B cell (primary cell): ENCODE data around the gene NEK11. TPM values are rescaled to one million over a fixed set of nuclear protein-coding genes. Genes with fewer than 3 reads are reported as not detected.

Source experiments
- ATAC-seq: fragments of 200-7000 bp; cut with Tn5 transposase; one replicate; pipeline ENCODE4 v1.10.0; 2021; ENCODE audit warnings: low read depth, mild to moderate bottlenecking, moderate number of reproducible peaks, moderate library complexity
- CTCF ChIA-PET: fragments of 350-600 bp; sonication (Branson Sonifier 250); formaldehyde crosslinking; loops from one replicate; lab custom pipeline; 2021; ENCODE audit warnings: antibody characterized with exemption, inconsistent platforms; lab: Charles Lee
- POLR2A ChIA-PET: fragments of 350-600 bp; sonication (Branson Sonifier 250); formaldehyde crosslinking; loops from one replicate; lab custom pipeline; 2021; ENCODE audit warnings: antibody characterized with exemption; lab: Charles Lee
- DNase-seq: peaks from one replicate; pipeline ENCODE4 v3.0.0; 2013
- H2AFZ ChIP-seq: 2 replicates; pipeline ENCODE4 v1.6.1; 2012; ENCODE audit warnings: mild to moderate bottlenecking, low read depth, low read length; ENCODE audit not compliant: insufficient read depth, poor library complexity, severe bottlenecking
- H3K27ac ChIP-seq, 2 donors: 1 replicate in 1 of 2; 2 replicates in 1 of 2; pipeline ENCODE4 v1.5.1; 2012 to 2013; ENCODE audit warnings: low read length in 2 of 2, mild to moderate bottlenecking in 2 of 2, moderate library complexity in 1 of 2
- H3K27me3 ChIP-seq, 4 experiments: fragments of 200-600 bp in 1 of 4; sonication (generic) in 1 of 4; replicated peaks in 1 of 4; 1 replicate in 2 of 4; 2 replicates in 2 of 4; pipeline versions ENCODE4 v1.6.1 to v1.7.0; 2013 to 2016; ENCODE audit warnings: low read length in 3 of 4, mild to moderate bottlenecking in 2 of 4, mixed read lengths in 1 of 4, moderate library complexity in 1 of 4; ENCODE audit not compliant: insufficient read depth in 4 of 4, control insufficient read depth in 3 of 4; ENCODE audit errors: control extremely low read depth in 1 of 4
- H3K36me3 ChIP-seq, 2 experiments: replicated peaks in 1 of 2; 1 replicate in 1 of 2; 2 replicates in 1 of 2; pipeline versions ENCODE4 v1.6.1 to v1.7.1; 2013; ENCODE audit warnings: low read length in 1 of 2; ENCODE audit not compliant: insufficient read depth in 2 of 2, control insufficient read depth in 1 of 2; ENCODE audit errors: control extremely low read depth in 1 of 2, extremely low read depth in 1 of 2
- H3K4me1 ChIP-seq, 2 donors: fragments of 200-600 bp in 1 of 2; sonication (generic) in 1 of 2; 1 replicate in 1 of 2; 2 replicates in 1 of 2; pipeline versions ENCODE4 v1.5.1 to v1.6.1; 2013 to 2017; ENCODE audit warnings: low read length in 2 of 2; ENCODE audit not compliant: control insufficient read depth in 2 of 2, insufficient read depth in 2 of 2
- H3K4me2 ChIP-seq: replicated peaks from 2 replicates; pipeline ENCODE3; 2012; ENCODE audit warnings: mild to moderate bottlenecking, low read depth, low read length; ENCODE audit not compliant: poor library complexity, severe bottlenecking
- H3K4me3 ChIP-seq, 5 experiments: fragments of 200-600 bp in 1 of 5; sonication (generic) in 1 of 5; 1 replicate in 3 of 5; 2 replicates in 2 of 5; pipeline versions ENCODE4 v1.5.1 to v1.7.0; 2011 to 2016; ENCODE audit warnings: low read length in 4 of 5, mild to moderate bottlenecking in 4 of 5, low read depth in 2 of 5, control low read depth in 1 of 5, moderate library complexity in 1 of 5; ENCODE audit not compliant: insufficient read depth in 1 of 5; ENCODE audit errors: control extremely low read depth in 1 of 5, extremely low read depth in 1 of 5
- H3K79me2 ChIP-seq: fragments of 200-600 bp; sonication (generic); one replicate; pipeline ENCODE4 v1.6.0; 2016; ENCODE audit warnings: low read length; ENCODE audit not compliant: control insufficient read depth, insufficient read depth
- H3K9ac ChIP-seq: fragments of 200-600 bp; sonication (generic); 2 replicates; pipeline ENCODE4 v1.6.1; 2017; ENCODE audit warnings: mild to moderate bottlenecking, low read length, moderate library complexity
- H3K9me3 ChIP-seq, 3 donors: one replicate each; pipeline versions ENCODE4 v1.6.1 to v1.7.1; 2013; ENCODE audit warnings: low read length in 2 of 3; ENCODE audit not compliant: control insufficient read depth in 2 of 3, insufficient read depth in 1 of 3; ENCODE audit errors: control extremely low read depth in 1 of 3
- H4K20me1 ChIP-seq: 2 replicates; pipeline ENCODE4 v1.6.0; 2012; ENCODE audit warnings: mild to moderate bottlenecking, low read length; ENCODE audit not compliant: insufficient read depth, control insufficient read depth, poor library complexity, severe bottlenecking
- H3K27ac Mint-ChIP-seq: one replicate; pipeline ENCODE4 v1.8.0; 2021; ENCODE audit warnings: mixed read lengths
- H3K27me3 Mint-ChIP-seq: one replicate; pipeline ENCODE4 v1.8.0; 2021; ENCODE audit warnings: mixed read lengths
- H3K4me1 Mint-ChIP-seq: one replicate; pipeline ENCODE4 v1.8.0; 2021; ENCODE audit warnings: mixed read lengths
- H3K4me3 Mint-ChIP-seq: one replicate; pipeline ENCODE4 v1.8.0; 2021; ENCODE audit warnings: mixed read lengths
- H3K9me3 Mint-ChIP-seq: one replicate; pipeline ENCODE4 v1.8.0; 2022; ENCODE audit warnings: mixed read lengths; ENCODE audit not compliant: insufficient read depth
- EZH2 ChIP-seq: IDR thresholded peaks from 2 replicates; pipeline ENCODE4 v1.6.1; 2012; ENCODE audit warnings: borderline replicate concordance, low read depth, mild to moderate bottlenecking, moderate library complexity, low read length; ENCODE audit not compliant: insufficient read depth, poor library complexity, severe bottlenecking
- WGBS: methylation state at CpG from one replicate; pipeline ENCODE4 v1.1.5; 2013; ENCODE audit warnings: missing lambda C conversion rate; ENCODE audit not compliant: insufficient coverage; 5-methylcytosine and 5-hydroxymethylcytosine counted together
- intact Hi-C: fragments of 100-400 bp; cut with micrococcal nuclease; formaldehyde crosslinking; loops from one replicate; pipeline ENCODE4 v1.10.0; 2022
- polyA plus RNA-seq: library from polyadenylated mRNA; depleted of rRNA; stranded (reverse); fragments of >200 nt; gene quantifications from 2 replicates; pipeline ENCODE4 v1.2.3, GENCODE V29; 2012
- total RNA-seq, 2 donors: library from RNA; stranded (reverse); fragments of 120-200 nt in 1 of 2; gene quantifications; 1 replicate in 1 of 2; 2 replicates in 1 of 2; pipeline versions ENCODE4 v1.2.3 to v1.2.4, GENCODE V29; 2013 to 2022
- TF ChIP-seq, protein P1 (sequence below): fragments of 200-600 bp; IDR thresholded peaks from one replicate; pipeline ENCODE4 v1.8.0; 2022; ENCODE audit warnings: antibody characterized with exemption, mild to moderate bottlenecking

The NEK11 gene
- total and polyA plus RNA-seq, 2 donors (not counting 1 experiment from before 2014, with no cell fraction given), result 1.00 to 7.7 TPM

DNA sequence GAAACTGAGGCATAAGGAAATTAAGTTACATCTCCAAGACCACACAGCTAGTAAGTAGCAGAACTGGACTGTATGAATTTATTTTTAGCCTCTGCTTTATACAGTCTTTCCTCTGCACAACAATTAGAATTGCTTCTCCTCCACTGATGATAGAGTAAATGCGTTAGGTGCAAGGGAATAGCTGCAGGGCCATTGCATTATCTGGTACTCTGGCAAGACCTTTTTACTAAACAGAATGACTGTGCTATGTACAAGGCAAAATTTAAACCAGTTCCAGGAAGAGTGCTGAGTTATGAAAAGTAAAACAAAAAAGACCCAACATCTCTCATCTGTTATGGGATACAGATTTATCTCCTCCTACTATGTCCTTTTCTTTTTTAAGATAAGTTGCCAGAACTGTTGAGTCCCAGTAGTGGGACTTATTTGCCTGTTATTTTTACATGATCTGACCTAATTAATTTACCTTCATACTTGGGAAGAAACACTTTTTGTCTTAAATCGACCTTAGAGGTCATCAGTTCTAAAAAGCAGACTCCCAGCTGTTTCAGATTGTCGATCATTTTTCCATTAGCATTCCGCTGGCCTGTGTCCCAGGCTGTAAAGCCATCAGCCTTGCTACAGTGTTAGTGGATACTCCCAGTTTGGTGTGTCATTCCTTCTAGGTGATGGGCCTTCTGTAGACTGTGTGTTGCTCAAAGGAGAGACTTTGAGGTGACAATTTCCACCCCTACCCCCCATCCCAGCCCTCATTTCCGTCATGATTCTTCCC is 207.4 kb downstream of the NEK11 start:
- H3K9ac ChIP-seq, result no peak overlapping the region
- H3K79me2 ChIP-seq, result no peaks in the 10 kb centered on the region
- H2AFZ ChIP-seq, result no peak overlapping the region
- H3K4me2 ChIP-seq, result no peak overlapping the region
- no peak for TF ChIP-seq EZH2
- TF ChIP-seq, protein P1, sequence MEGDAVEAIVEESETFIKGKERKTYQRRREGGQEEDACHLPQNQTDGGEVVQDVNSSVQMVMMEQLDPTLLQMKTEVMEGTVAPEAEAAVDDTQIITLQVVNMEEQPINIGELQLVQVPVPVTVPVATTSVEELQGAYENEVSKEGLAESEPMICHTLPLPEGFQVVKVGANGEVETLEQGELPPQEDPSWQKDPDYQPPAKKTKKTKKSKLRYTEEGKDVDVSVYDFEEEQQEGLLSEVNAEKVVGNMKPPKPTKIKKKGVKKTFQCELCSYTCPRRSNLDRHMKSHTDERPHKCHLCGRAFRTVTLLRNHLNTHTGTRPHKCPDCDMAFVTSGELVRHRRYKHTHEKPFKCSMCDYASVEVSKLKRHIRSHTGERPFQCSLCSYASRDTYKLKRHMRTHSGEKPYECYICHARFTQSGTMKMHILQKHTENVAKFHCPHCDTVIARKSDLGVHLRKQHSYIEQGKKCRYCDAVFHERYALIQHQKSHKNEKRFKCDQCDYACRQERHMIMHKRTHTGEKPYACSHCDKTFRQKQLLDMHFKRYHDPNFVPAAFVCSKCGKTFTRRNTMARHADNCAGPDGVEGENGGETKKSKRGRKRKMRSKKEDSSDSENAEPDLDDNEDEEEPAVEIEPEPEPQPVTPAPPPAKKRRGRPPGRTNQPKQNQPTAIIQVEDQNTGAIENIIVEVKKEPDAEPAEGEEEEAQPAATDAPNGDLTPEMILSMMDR, result no peak
- no peaks in the 10 kb centered on the region for H3K9me3 ChIP-seq
- ChIA-PET CTCF (no interaction called here), POLR2A (no interaction called here)
- no peaks in the 10 kb centered on the region for H3K4me1 Mint-ChIP-seq
- no peak overlapping the region for H3K27ac Mint-ChIP-seq
- no peak overlapping the region for H3K4me3 ChIP-seq
- no peaks in the 10 kb centered on the region for H3K4me1 ChIP-seq
- WGBS, result 100% methylated on average over 1 of the region's 5 CpGs
- H3K4me3 Mint-ChIP-seq, result no peak overlapping the region
- H4K20me1 ChIP-seq, result no peaks in the 10 kb centered on the region
- no peaks in the 10 kb centered on the region for H3K36me3 ChIP-seq
- H3K9me3 Mint-ChIP-seq, result no peaks in the 10 kb centered on the region
- no peak for DNase-seq
- H3K27me3 ChIP-seq, result no peaks in the 10 kb centered on the region
- intact Hi-C loops, result loop anchor here (5.0 kb wide), 1 partner anchor 1108 kb away; no protein-coding TSS in a partner anchor
- no peak for ATAC-seq
- H3K27me3 Mint-ChIP-seq, result no peaks in the 10 kb centered on the region
- no peak overlapping the region for H3K27ac ChIP-seq

DNA sequence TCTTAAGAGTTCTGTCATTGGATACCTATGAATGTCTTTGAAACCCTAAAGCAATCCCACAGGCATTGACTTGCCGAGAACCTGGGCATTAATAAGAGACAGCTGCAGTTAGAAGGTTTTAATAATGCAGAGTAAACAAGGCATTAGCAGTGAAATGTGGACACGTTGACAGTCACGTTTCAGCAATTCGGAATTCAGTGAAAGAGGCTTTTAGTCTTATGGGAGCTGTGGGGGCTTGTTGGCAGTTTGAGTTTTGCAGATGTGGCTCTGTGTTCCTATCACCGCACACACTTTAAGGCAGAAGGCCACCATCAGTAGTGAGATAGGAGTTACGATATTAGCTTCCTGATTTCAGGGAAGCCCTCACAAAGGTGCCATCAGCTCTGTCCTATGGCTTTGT is 209.7 kb downstream of the NEK11 start:
- Histone ChIP-seq H3K27me3 (no peaks in the 10 kb centered on the region), H3K4me2 (no peak overlapping the region), H2AFZ (no peak overlapping the region), H3K4me1 (no peaks in the 10 kb centered on the region), H3K4me3 (no peak overlapping the region), H3K9me3 (no peaks in the 10 kb centered on the region), H3K27ac (no peak overlapping the region), H3K36me3 (no peaks in the 10 kb centered on the region), H4K20me1 (no peaks in the 10 kb centered on the region), H3K9ac (no peak overlapping the region), H3K79me2 (no peaks in the 10 kb centered on the region)
- Mint-ChIP-seq H3K27me3 (no peaks in the 10 kb centered on the region), H3K4me3 (no peak overlapping the region), H3K27ac (no peak overlapping the region), H3K9me3 (no peaks in the 10 kb centered on the region), H3K4me1 (no peaks in the 10 kb centered on the region)
- WGBS, result 95% methylated on average over 6 of the region's 6 CpGs
- ChIA-PET CTCF (no interaction called here), POLR2A (no interaction called here)
- ATAC-seq (no peak), DNase-seq (no peak)
- TF ChIP-seq, protein P1, result no peak
- no peak for TF ChIP-seq EZH2
- intact Hi-C loops, result no loop called here
